Activated CD4-positive, alpha-beta memory T cell treated with anti-CD3 and anti-CD28 coated beads, Interleukin-2, amount 10 ng/mL, durations not matched to agents 7 days and 5 days (primary cell): ENCODE measurements around the gene SERTAD1. TPM values are rescaled to one million over a fixed set of nuclear protein-coding genes. Genes with fewer than 3 reads are reported as not detected.
A peak's percentile ranks its signal among the peaks of the same experiment; 100 is the strongest.

Experiments used
- CTCF ChIA-PET: fragments of 350-600 bp; sonication (Branson Sonifier 250); formaldehyde crosslinking; loops from one replicate; lab custom pipeline; 2021; ENCODE audit warnings: antibody characterized with exemption, inconsistent platforms; lab: Charles Lee
- POLR2A ChIA-PET: fragments of 350-600 bp; sonication (Branson Sonifier 250); formaldehyde crosslinking; loops from one replicate; lab custom pipeline; 2021; ENCODE audit warnings: antibody characterized with exemption; lab: Charles Lee
- DNase-seq: peaks from one replicate; pipeline ENCODE4 v3.0.0-alpha.2; 2020
- H3K27ac Mint-ChIP-seq: one replicate; pipeline ENCODE4 v1.8.0; 2021; ENCODE audit warnings: mild to moderate bottlenecking, mixed read lengths
- H3K27me3 Mint-ChIP-seq: one replicate; pipeline ENCODE4 v1.8.0; 2021; ENCODE audit warnings: mixed read lengths
- H3K36me3 Mint-ChIP-seq: one replicate; pipeline ENCODE4 v1.8.0; 2021; ENCODE audit warnings: low read depth, mixed read lengths
- H3K4me1 Mint-ChIP-seq: one replicate; pipeline ENCODE4 v1.8.0; 2021; ENCODE audit warnings: mixed read lengths
- H3K4me3 Mint-ChIP-seq: one replicate; pipeline ENCODE4 v1.8.0; 2021; ENCODE audit warnings: mild to moderate bottlenecking, mixed read lengths
- H3K9me3 Mint-ChIP-seq: one replicate; pipeline ENCODE4 v1.8.0; 2021; ENCODE audit warnings: mixed read lengths
- total RNA-seq, 2 experiments: library from RNA; stranded (reverse); gene quantifications; one replicate each; pipeline ENCODE4 v1.2.3, GENCODE V29; 2021

Gene SERTAD1
- total RNA-seq, 2 experiments from 2014 or later: 10.6 to 10.7 TPM

GRCh38 chr19:40446263-40446784 is 20.5 kb upstream of the SERTAD1 start:
- CTCF ChIA-PET: no interaction called here
- no peaks in the 10 kb centered on the region for H3K27me3 Mint-ChIP-seq
- POLR2A ChIA-PET: interaction anchor here (1.0 kb wide), 1 partner anchor 19 kb away, joined by 5 read pairs; the partner anchor contains the start of gene BLVRB
- H3K36me3 Mint-ChIP-seq: peaks cover 13% of the 10 kb centered on the region
- H3K9me3 Mint-ChIP-seq: no peaks in the 10 kb centered on the region
- peaks cover 18% of the 10 kb centered on the region for H3K4me1 Mint-ChIP-seq
- no peak overlapping the region for H3K27ac Mint-ChIP-seq
- DNase-seq: no peak
- peak overlapping the region; percentile 44 for H3K4me3 Mint-ChIP-seq

- ChIA-PET CTCF (interaction anchor here (4.7 kb wide), 1 partner anchor 19 kb away, joined by 30 read pairs; the partner anchor contains the start of gene BLVRB), POLR2A (interaction anchor here (1.0 to 4.0 kb wide), 2 partner anchors 19 to 20 kb away, joined by 5 to 26 read pairs; partner anchors contain the start of gene BLVRB)
- H3K9me3 Mint-ChIP-seq: no peaks in the 10 kb centered on the region
- H3K4me1 Mint-ChIP-seq: peaks cover 21% of the 10 kb centered on the region
- peak overlapping the region; percentile 44 for H3K4me3 Mint-ChIP-seq
- H3K36me3 Mint-ChIP-seq: peaks cover 18% of the 10 kb centered on the region
- DNase-seq: no peak
- H3K27ac Mint-ChIP-seq: no peak overlapping the region
- no peaks in the 10 kb centered on the region for H3K27me3 Mint-ChIP-seq
Measured at GRCh38 chr19:40445780-40446262, 20.0 kb upstream of the SERTAD1 start.

GRCh38 chr19:40444825-40445312 is 19.1 kb upstream of the SERTAD1 start:
- no peaks in the 10 kb centered on the region for H3K27me3 Mint-ChIP-seq
- peaks cover 26% of the 10 kb centered on the region for H3K36me3 Mint-ChIP-seq
- peaks cover 21% of the 10 kb centered on the region for H3K4me1 Mint-ChIP-seq
- ChIA-PET POLR2A (interaction anchor here (2.9 to 4.0 kb wide), 2 partner anchors 20 to 24 kb away, joined by 25 to 26 read pairs; partner anchors contain the start of gene BLVRB), CTCF (interaction anchor here (3.4 to 4.7 kb wide), 2 partner anchors 20 to 24 kb away, joined by 25 to 30 read pairs; partner anchors contain the start of gene BLVRB)
- DNase-seq: no peak
- no peaks in the 10 kb centered on the region for H3K9me3 Mint-ChIP-seq
- H3K27ac Mint-ChIP-seq: peak overlapping the region; percentile 97
- peak overlapping the region; percentile 99 for H3K4me3 Mint-ChIP-seq

- ChIA-PET POLR2A (interaction anchor here (1.3 to 4.0 kb wide), 10 partner anchors 11 to 161 kb away, joined by 3 to 26 read pairs (median 10); partner anchors contain the start of genes BLVRB, C19orf47, PLD3 and SERTAD1), CTCF (interaction anchor here (0.8 to 4.7 kb wide), 4 partner anchors 18 to 127 kb away, joined by 3 to 30 read pairs (median 14); partner anchors contain the start of genes BLVRB and SERTAD1)
- Mint-ChIP-seq H3K36me3 (peaks cover 26% of the 10 kb centered on the region), H3K9me3 (no peaks in the 10 kb centered on the region), H3K27ac (peak within 1 kb of the TSS; percentile 97), H3K4me1 (peaks cover 21% of the 10 kb centered on the region), H3K27me3 (no peaks in the 10 kb centered on the region), H3K4me3 (peak within 1 kb of the TSS; percentile 99)
- peak; percentile 98 for DNase-seq
Measured at GRCh38 chr19:40444000-40444824, 18.4 kb upstream of the SERTAD1 start, which contains the start of gene SERTAD3. SERTAD3 (minus strand) TSS chr19:40444335; CDS start chr19:40442080, 2,255 bp downstream.

- ChIA-PET POLR2A (interaction anchor here (0.6 to 4.0 kb wide), 15 partner anchors 10 to 1035 kb away, joined by 3 to 26 read pairs (median 6); partner anchors contain the start of genes BLVRB, C19orf47, PLD3 and PRX), CTCF (interaction anchor here (0.8 to 4.7 kb wide), 6 partner anchors 10 to 138 kb away, joined by 3 to 30 read pairs (median 6); partner anchors contain the start of genes BLVRB and SERTAD1)
- H3K9me3 Mint-ChIP-seq: no peaks in the 10 kb centered on the region
- H3K36me3 Mint-ChIP-seq: peaks cover 26% of the 10 kb centered on the region
- peak overlapping the region; percentile 99 for H3K4me3 Mint-ChIP-seq
- H3K27ac Mint-ChIP-seq: peak overlapping the region; percentile 97
- H3K4me1 Mint-ChIP-seq: peaks cover 21% of the 10 kb centered on the region
- no peaks in the 10 kb centered on the region for H3K27me3 Mint-ChIP-seq
- DNase-seq: peak; percentile 99
Measured at GRCh38 chr19:40443131-40443999, 17.6 kb upstream of the SERTAD1 start.

GRCh38 chr19:40442328-40443130 is 16.7 kb upstream of the SERTAD1 start:
- Mint-ChIP-seq H3K4me3 (peak overlapping the region; percentile 99), H3K27ac (peak overlapping the region; percentile 74), H3K27me3 (no peaks in the 10 kb centered on the region), H3K4me1 (peaks cover 21% of the 10 kb centered on the region), H3K9me3 (no peaks in the 10 kb centered on the region), H3K36me3 (peaks cover 26% of the 10 kb centered on the region)
- ChIA-PET CTCF (interaction anchor here (1.0 to 4.7 kb wide), 5 partner anchors 9 to 137 kb away, joined by 4 to 30 read pairs (median 7); partner anchors contain the start of genes BLVRB and SERTAD1), POLR2A (interaction anchor here (0.6 to 4.0 kb wide), 16 partner anchors 9 to 1034 kb away, joined by 3 to 26 read pairs (median 6); partner anchors contain the start of genes BLVRB, C19orf47, PLD3 and PRX)
- no peak for DNase-seq

- CTCF ChIA-PET: interaction anchor here (2.2 to 4.7 kb wide), 3 partner anchors 8 to 23 kb away, joined by 7 to 30 read pairs (median 25); partner anchors contain the start of gene BLVRB
- no peaks in the 10 kb centered on the region for H3K27me3 Mint-ChIP-seq
- no peak for DNase-seq
- no peak overlapping the region for H3K27ac Mint-ChIP-seq
- peaks cover 26% of the 10 kb centered on the region for H3K36me3 Mint-ChIP-seq
- POLR2A ChIA-PET: interaction anchor here (1.4 to 4.0 kb wide), 4 partner anchors 15 to 23 kb away, joined by 5 to 26 read pairs (median 13); partner anchors contain the start of genes BLVRB and SERTAD1
- peak overlapping the region; percentile 99 for H3K4me3 Mint-ChIP-seq
- H3K4me1 Mint-ChIP-seq: peaks cover 21% of the 10 kb centered on the region
- H3K9me3 Mint-ChIP-seq: no peaks in the 10 kb centered on the region
Measured at GRCh38 chr19:40441719-40442253, 16.0 kb upstream of the SERTAD1 start.

GRCh38 chr19:40438284-40438683 is 12.5 kb upstream of the SERTAD1 start:
- no peak overlapping the region for H3K27ac Mint-ChIP-seq

GRCh38 chr19:40433391-40434216 is 7.8 kb upstream of the SERTAD1 start:
- Mint-ChIP-seq H3K9me3 (no peaks in the 10 kb centered on the region), H3K4me3 (peak overlapping the region; percentile 85), H3K27me3 (no peaks in the 10 kb centered on the region), H3K36me3 (no peaks in the 10 kb centered on the region), H3K27ac (peak overlapping the region; percentile 89), H3K4me1 (peaks cover 14% of the 10 kb centered on the region)
- peak; percentile 73 for DNase-seq
- CTCF ChIA-PET: interaction anchor here (1.5 to 9.0 kb wide), 3 partner anchors 9 to 31 kb away, joined by 7 to 42 read pairs (median 10); no protein-coding TSS in a partner anchor
- POLR2A ChIA-PET: interaction anchor here (1.0 to 2.9 kb wide), 3 partner anchors 9 to 31 kb away, joined by 4 to 13 read pairs (median 12); partner anchors contain the start of gene BLVRB

More at GRCh38 chr19:40438284-40438683, 12.5 kb upstream of the SERTAD1 start:
- DNase-seq: no peak
- CTCF ChIA-PET: interaction anchor here (1.6 to 9.0 kb wide), 2 partner anchors 17 to 26 kb away, joined by 6 to 42 read pairs; no protein-coding TSS in a partner anchor
- Mint-ChIP-seq H3K27me3 (no peaks in the 10 kb centered on the region), H3K4me1 (peaks cover 22% of the 10 kb centered on the region), H3K36me3 (peaks cover 20% of the 10 kb centered on the region), H3K4me3 (no peak overlapping the region), H3K9me3 (no peaks in the 10 kb centered on the region)
- POLR2A ChIA-PET: interaction anchor here (1.3 kb wide), 2 partner anchors 12 to 18 kb away, joined by 3 read pairs; partner anchors contain the start of gene SERTAD1
